Dedifferentiated amniotic fluid mesenchymal stem cell (primary cell): ENCODE measurements around the gene RPS6KA4.
A peak's percentile ranks its signal among the peaks of the same experiment; 100 is the strongest.
"Not testable (repeated sequence)": the region's sequence is repeated elsewhere in the genome, so short reads cannot be mapped to it uniquely, and the experiment has no call there.

Experiments used
- DNase-seq: peaks from one replicate; pipeline ENCODE4 v3.0.0-alpha.2; 2016; ENCODE audit errors: extremely low spot score

Gene RPS6KA4

DNA sequence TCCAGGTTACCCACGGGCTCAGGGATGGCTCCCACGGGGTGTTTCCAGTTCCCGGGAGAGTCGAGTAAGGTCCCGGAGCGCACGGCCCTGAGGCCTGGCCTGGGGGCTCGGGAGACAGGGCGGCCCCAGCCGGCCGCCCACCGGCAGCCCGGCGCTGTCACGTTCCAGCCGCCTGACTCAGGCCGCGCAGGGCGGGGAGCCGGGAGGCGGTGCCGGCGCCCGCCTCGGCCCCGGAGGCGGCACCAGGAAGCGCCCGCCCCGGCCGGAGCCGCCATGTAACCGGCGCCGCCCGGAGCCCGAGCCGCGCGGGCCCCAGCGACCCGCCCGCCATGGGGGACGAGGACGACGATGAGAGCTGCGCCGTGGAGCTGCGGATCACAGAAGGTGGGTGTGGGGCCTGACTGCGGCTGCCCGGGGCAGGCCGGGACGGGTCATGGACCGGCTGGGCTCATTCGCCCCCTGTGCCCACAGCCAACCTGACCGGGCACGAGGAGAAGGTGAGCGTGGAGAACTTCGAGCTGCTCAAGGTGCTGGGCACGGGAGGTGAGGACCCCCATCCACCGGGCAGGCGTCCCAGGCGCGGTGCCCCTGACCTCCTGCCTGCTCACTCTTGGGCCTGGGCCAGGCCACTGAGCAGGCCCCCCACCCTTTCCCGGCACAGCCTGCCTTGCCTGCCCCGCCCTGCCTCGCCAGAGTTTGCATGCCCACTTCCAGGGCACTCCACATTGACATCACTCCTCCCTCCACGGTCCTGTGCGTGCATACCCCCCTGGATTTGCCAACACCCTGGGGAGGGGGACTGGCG lies at the start of gene RPS6KA4:
RPS6KA4 (plus strand) TSS at position 256 of the 805 bp plus-strand sequence; CDS start at position 330, 74 bp downstream.
- DNase-seq: peak; percentile 38

DNA sequence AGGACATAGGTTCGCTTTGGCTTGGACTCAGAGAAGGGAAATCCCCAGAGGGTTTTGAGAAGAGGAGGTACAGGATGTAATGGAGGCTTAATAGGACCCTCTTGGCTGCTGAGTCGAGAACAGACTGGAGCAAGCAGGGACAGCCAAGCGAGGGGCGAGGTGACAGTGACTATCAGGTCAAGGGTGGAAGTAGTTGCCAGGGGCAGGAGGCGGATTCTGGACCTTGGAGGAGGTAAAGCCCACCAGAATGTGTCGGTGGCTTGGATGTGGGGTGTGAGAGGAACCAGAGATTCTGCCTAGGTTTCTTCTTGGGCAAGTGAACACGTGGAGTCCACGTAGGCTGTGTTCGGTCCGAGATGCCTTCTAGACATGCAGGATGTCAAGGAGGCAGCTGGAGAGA lies 46.0 kb upstream of the RPS6KA4 start:
- DNase-seq: no peak

DNA sequence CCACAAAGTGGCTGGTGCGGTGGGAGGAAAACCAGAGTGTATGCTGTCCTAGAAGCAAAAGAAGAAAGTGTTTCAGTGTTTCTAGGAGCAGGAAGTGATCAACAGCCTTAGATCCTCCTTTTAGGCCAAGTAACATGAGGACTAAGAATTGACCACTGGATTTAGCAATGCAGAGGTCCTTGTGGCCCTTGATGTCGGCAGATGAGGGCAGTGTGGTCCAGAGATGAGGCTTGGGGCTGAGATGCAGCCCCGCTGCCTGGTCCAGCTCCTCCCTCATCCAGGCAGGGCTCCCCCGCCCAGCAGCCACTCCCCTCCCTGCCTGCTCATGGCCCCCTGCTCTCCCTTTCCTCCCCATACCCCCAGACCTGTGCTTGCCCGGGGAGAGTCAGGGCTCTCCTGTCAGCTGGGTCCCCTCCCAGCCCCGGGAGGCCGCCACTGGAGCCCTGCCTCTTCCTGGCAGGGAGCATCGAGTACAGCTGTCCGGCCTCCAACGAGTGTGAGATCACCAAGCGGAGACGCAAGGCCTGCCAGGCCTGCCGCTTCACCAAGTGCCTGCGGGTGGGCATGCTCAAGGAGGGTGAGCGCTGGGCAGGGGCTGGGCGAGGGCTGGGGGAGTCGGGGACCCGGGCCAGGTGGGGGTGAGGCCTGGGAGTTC lies 45.3 kb upstream of the RPS6KA4 start:
- DNase-seq: no peak

DNA sequence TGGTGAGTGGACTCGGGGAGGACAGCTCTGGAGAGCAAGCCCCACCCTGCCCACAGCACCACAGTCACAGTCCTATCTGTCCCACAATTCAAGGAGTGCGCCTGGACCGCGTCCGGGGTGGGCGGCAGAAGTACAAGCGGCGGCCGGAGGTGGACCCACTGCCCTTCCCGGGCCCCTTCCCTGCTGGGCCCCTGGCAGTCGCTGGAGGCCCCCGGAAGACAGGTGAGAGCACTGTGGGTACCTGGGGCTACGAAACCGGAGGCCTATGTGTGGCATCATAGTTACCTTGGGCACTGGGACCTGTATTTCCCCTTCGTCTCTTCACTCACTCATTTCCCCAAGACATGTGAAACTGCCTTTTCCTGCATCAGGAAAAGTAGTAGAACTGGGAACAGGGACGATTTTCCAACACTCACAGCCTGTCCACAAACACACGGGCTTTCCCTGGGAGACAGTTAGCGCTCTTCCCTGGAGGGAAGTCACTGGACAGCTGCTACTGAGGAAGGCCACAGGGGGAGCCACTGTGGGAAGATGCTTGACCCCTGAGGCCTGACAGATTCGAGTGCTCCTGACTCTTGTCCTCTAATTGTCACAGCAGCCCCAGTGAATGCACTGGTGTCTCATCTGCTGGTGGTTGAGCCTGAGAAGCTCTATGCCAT lies 44.7 kb upstream of the RPS6KA4 start:
- no peak for DNase-seq

DNA sequence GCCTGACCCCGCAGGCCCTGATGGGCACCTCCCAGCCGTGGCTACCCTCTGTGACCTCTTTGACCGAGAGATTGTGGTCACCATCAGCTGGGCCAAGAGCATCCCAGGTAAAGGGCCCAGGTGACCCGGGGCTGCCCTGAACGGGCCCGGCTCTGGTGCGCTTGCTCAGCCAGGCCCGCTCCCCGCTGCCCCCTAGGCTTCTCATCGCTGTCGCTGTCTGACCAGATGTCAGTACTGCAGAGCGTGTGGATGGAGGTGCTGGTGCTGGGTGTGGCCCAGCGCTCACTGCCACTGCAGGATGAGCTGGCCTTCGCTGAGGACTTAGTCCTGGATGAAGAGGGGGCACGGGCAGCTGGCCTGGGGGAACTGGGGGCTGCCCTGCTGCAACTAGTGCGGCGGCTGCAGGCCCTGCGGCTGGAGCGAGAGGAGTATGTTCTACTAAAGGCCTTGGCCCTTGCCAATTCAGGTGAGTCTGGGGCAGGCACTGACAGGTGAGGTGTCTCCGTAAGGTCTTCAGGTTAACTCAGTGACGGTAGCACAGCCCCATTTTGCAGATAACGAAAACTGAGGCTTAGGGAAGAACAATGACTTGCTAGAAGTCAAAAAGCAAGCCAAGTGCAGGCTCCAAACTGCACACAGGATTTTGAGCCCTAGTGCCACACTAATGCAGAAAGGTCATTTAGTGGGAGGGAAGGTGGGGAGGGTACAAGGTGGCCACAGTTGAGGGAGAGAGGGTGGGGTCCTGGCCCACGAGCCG lies 44.0 kb upstream of the RPS6KA4 start:
- DNase-seq: no peak

DNA sequence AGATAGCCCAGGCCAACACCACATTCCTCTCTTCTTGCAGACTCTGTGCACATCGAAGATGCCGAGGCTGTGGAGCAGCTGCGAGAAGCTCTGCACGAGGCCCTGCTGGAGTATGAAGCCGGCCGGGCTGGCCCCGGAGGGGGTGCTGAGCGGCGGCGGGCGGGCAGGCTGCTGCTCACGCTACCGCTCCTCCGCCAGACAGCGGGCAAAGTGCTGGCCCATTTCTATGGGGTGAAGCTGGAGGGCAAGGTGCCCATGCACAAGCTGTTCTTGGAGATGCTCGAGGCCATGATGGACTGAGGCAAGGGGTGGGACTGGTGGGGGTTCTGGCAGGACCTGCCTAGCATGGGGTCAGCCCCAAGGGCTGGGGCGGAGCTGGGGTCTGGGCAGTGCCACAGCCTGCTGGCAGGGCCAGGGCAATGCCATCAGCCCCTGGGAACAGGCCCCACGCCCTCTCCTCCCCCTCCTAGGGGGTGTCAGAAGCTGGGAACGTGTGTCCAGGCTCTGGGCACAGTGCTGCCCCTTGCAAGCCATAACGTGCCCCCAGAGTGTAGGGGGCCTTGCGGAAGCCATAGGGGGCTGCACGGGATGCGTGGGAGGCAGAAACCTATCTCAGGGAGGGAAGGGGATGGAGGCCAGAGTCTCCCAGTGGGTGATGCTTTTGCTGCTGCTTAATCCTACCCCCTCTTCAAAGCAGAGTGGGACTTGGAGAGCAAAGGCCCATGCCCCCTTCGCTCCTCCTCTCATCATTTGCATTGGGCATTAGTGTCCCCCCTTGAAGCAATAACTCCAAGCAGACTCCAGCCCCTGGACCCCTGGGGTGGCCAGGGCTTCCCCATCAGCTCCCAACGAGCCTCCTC lies 43.1 kb upstream of the RPS6KA4 start:
- DNase-seq: not testable (repeated sequence)

DNA sequence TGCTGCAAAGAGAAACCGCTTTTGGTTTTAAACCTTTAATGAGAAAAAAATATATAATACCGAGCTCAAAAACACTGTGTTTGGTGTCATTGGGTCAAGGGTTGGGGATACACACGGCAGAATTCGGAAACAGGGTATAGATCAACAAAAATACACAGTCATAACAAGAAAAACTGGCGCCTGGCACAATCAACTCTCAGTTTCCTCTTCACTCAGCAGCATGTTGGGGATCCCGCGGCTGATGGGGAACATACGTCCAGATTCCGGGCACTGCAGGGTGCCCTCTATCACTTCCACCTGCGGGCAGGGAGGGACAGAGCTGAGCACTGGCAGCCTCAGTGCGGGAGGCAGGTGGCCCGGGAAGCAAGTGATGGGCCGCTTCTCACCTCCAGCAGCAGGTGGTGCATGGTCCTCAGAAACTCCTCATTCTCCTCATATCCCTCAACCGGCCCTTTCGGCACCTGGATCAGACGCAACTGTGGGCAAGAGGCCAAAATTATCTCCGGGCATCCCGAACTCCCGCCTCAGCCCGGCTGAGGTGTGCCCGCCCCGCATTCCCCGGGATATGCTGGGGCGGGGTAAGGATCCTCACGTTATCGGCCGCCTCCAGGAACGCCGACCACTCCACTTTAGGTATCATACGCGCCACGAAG lies 42.2 kb upstream of the RPS6KA4 start:
- no peak for DNase-seq

DNA sequence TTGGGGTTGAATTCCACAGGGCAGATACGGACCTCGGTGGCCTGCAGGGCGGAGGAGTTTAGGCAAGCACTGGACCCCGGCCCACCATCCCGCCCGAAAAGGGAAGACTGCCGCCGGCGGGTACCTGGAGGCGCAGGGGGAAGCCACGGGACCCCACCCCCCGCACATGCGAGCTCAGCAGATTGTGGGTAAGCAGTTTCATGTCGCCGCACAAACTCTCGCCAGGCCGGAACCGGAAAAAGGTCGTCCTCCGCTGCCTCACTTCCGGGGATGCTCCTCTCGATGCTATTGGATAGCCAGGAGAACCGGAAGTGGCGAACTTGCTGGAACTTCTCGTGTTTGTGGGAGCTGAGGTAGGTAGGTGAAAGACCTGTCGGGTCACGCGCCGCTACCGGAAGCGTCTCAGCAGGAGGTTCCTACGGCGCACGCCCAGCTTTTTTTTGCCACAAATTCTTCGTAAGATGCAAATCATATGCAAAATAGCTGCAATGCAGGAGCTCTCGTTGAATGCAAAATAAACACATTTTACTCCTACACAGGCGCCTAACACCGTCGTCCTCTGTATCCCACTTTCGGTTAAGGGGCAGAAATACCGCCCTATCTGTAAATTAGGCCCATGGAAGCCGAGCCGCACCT lies 41.5 kb upstream of the RPS6KA4 start, which contains the start of gene TRMT112:
TRMT112 (minus strand) TSS at position 235 of the 636 bp plus-strand sequence; CDS start at position 202, 33 bp downstream.
- peak; percentile 98 for DNase-seq

DNA sequence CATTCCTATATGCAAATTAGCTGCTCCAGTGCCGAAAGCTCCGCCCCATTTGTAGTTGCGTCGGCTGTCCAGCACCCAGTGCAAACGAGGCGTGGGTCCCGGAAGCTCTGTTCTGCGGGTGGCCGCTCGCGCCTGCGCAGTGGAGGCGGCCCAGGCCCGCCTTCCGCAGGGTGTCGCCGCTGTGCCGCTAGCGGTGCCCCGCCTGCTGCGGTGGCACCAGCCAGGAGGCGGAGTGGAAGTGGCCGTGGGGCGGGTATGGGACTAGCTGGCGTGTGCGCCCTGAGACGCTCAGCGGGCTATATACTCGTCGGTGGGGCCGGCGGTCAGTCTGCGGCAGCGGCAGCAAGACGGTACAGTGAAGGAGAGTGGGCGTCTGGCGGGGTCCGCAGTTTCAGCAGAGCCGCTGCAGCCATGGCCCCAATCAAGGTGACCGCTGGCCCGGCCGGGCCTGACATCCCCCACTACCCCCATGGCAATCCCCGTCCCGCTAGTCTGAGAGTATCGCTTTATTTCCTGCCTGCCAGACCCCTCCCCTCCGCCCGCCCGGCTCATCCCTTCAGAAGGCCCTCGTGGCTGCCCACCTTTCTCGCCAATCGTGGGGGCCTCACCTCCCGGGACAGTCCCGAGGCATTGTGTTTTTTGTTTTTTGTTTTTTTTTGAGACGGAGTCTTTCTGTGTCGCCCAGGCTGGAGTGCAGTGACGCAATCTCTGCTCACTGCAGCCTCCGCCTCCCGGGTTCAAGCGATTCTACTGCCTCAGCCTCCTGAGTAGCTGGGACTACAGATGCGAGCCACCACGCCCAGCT lies 40.8 kb upstream of the RPS6KA4 start, which contains the start of gene PRDX5:
PRDX5 (plus strand) TSS at position 161 of the 805 bp plus-strand sequence; CDS start at position 256, 95 bp downstream.
- DNase-seq: peak; percentile 96

DNA sequence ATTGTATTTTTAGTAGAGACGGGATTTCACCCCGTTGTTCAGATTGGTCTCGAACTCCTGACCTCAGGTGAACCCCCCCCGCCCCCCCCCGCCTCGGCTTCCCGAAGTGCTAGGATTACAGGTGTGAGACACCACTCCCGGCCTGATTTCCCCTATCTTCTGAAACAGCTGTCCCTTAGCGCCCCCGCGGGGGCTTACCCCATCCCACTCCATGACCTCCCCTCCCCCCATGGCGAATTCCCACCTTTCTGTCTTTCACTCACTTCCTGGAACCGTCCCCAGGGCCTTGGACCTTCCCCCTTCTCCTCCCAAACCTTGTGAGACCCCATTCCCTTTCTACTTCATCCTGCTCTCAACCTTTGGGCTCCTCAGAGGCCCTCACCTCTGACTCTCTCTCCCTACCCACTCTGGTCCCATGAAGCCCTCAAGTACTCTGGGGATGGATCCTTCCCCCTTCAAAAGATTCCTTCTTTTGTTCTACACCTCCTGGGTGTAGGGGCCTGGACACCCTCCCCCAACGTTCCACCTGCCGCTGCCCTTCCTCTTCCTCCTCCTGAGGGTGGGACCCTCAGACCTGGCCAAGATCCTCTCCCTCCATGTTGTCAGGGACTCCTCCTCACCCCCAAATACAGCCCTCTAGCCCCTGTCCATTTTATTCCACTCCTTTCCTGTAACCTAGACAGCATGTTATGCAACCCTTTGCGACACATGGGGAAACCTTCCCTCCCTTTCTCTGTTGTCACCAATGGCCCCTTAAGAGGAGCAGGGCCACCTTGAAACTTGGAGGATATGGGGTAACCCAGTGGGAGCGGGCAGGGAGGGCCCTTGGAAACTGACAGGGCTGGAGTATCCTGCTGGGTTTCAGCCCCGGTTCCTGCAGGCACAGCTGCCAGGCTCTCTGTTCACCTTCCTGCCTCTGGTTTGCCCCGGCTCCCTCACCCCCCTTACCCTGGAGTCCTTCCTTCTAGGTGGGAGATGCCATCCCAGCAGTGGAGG lies 39.9 kb upstream of the RPS6KA4 start:
- DNase-seq: no peak

DNA sequence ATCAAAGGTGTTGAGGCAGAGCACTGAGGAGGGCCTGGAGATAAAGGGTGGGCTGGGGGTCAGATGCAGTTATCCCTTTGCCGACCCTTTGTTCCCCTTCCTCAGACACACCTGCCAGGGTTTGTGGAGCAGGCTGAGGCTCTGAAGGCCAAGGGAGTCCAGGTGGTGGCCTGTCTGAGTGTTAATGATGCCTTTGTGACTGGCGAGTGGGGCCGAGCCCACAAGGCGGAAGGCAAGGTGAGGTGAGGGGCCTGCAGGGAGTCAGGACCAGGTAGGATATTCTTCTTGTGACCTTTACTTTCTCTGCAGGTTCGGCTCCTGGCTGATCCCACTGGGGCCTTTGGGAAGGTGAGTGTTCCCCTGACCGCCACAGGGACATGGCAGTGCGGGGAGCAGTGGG lies 38.4 kb upstream of the RPS6KA4 start:
- DNase-seq: no peak

DNA sequence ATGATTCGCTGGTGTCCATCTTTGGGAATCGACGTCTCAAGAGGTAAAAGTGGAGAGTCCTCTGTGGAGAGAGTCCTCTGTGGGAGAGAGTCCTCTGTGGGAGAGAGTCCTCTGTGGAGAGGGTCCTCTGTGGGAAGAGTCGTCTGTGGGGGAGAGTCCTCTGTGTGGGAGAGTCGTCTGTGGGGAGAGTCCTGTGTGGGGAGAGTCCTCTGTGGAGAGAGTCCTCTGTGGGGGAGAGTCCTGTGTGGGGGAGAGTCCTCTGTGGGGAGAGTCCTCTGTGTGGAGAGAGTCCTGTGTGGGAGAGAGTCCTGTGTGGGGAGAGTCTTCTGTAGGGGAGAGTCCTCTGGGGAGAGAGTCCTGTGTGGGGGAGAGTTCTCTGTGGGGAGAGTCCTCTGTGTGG lies 37.9 kb upstream of the RPS6KA4 start:
- DNase-seq: no peak

DNA sequence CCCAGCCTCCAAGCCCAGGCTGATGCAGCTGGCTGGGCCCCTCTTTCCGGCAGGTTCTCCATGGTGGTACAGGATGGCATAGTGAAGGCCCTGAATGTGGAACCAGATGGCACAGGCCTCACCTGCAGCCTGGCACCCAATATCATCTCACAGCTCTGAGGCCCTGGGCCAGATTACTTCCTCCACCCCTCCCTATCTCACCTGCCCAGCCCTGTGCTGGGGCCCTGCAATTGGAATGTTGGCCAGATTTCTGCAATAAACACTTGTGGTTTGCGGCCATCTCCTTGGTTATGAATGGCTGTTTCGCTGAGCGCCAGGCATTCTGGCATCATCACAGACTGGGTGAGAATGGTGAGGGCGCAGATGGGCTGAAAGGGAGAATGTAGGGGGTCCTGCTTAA lies 37.4 kb upstream of the RPS6KA4 start:
- DNase-seq: no peak

DNA sequence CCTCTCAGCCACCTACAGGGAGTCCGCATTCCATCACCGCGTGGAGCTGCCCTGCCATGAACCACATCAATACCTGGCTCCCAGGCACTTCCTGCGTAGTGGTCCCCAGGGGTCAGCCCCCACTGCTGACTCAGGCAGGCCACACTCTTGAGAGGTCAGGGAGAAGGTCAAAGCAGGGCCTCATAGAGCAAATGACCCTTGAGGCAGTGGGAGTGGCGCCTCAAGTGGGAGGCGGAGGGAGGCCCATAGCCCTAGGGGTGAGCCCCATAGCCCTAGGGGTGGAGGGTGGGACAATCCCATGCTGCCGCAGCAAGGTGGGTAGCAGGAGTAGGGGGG lies 36.1 kb upstream of the RPS6KA4 start:
- no peak for DNase-seq

DNA sequence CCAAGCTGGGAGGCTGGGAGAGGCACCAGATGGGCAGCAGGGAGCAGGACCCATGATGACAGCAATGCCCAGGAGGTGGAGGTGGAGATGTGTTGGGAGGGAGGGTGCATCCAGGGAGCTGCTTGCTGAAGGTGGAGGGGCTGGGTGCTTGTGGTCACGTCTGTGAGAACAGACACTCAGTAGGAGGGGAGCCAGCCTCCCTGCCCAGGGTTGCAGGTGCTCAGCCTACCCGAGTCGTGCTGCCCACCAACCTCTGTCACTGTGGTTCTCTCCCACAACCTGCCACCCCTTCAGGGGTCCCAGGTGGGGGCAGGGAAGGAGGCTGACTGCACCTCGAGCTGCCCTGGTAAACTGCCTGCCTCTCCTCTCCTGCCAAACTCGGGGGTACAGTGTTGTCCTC lies 35.6 kb upstream of the RPS6KA4 start:
- no peak for DNase-seq

DNA sequence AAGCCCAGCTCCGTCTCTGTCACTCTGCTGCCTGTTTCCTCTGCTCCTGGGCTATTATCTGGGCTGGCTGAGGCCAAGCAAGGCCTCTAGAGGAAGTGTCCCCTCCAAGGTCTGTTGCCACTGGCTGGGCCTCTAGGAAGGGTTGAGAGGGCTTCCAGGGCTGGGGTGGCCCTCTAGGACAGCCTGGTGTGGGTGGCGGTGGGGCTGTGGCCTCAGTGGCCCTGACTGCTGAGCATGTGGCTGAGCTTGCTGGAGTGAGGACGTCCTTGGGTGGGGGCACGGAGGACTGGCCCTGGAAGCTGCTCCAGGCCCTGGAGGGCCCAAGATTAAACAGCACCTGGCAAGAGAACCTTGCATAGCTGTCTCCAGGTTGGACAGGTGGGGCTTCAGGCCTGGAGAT lies 35.0 kb upstream of the RPS6KA4 start:
- DNase-seq: not testable (repeated sequence)

DNA sequence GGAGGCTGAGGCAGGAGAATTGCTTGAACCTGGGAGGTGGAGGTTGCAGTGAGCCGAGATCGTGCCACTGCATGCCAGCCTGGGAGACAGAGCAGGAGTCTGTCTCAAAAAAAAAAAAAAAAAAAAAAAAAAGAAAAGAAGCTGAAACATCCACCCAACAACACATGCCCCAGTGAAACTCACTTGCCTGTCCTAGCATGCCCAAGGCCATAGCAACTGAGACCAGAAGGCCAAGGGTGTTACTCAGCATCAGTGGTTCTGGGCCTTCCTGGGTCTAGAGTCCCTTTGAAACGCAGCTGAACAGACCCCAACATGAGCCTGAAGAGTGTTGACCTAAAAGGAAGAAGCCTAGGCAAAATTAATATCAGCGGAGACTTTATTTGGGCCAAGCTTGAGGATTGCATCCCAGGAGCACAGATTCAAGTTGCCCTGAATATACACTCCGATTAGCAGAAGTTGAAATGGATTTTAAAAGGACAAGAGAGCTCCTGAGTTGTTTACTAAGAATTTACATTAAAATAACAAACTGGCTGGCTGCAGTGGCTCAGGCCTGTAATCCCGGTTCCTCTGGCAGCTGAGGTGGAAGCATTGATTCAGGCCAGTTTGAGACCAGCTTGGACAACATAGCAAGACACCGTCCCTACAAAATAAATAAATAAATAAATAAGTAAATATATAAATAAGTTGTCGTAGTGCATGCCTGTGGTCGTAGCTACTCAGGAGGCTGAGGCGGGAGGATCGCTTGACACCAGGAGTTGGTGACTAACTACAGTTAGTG lies 34.1 kb upstream of the RPS6KA4 start:
- no peak for DNase-seq
